SK-N-SH (cell line): ENCODE data around the gene PDE8A. TPM values are rescaled to one million over a fixed set of nuclear protein-coding genes. Genes with fewer than 3 reads are reported as not detected.

Experiments
- CTCF ChIA-PET: fragments of 300-600, 350-600 bp; formaldehyde crosslinking; extraction: SDS; loops from one replicate; lab custom pipeline; 2021; lab: Yijun Ruan, JAX
- POLR2A ChIA-PET: fragments of 350-600 bp; sonication (Branson Sonifier 250); formaldehyde crosslinking; extraction: SDS; loops from one replicate; lab custom pipeline; 2020; ENCODE audit warnings: antibody characterized with exemption, inconsistent platforms; lab: Yijun Ruan, JAX
- DNase-seq: peaks from one replicate; pipeline ENCODE4 v3.0.0; 2012
- H2AFZ ChIP-seq: fragments of 200-600 bp; sonication (generic); 2 replicates; pipeline ENCODE4 v1.8.1; 2016; ENCODE audit warnings: antibody characterized with exemption, mild to moderate bottlenecking, low read depth
- H3F3A ChIP-seq: fragments of 200-600 bp; sonication (generic); replicated peaks from 2 replicates; pipeline ENCODE3; 2016; ENCODE audit warnings: antibody characterized with exemption, mild to moderate bottlenecking; ENCODE audit not compliant: insufficient read depth
- H3K27ac ChIP-seq, 2 experiments: fragments of 200-500 bp in 1 of 2; fragments of 200-600 bp in 1 of 2; sonication (Bioruptor generic) in 1 of 2; sonication (generic), shearing (Covaris generic) in 1 of 2; 2 replicates each; pipeline versions ENCODE4 v1.5.1 to v1.6.1; 2014 to 2016; ENCODE audit warnings: low read depth in 2 of 2, inconsistent platforms in 1 of 2, low read length in 1 of 2, mild to moderate bottlenecking in 1 of 2, mixed read lengths in 1 of 2
- H3K27me3 ChIP-seq: fragments of 200-600 bp; sonication (generic), shearing (Covaris generic); 2 replicates; pipeline ENCODE4 v1.6.1; 2016; ENCODE audit warnings: mixed run types; ENCODE audit not compliant: insufficient read depth
- H3K36me3 ChIP-seq, 2 experiments: fragments of 200-500 bp in 1 of 2; fragments of 200-600 bp in 1 of 2; sonication (Bioruptor generic) in 1 of 2; sonication (generic) in 1 of 2; replicated peaks in 1 of 2; 2 replicates each; pipeline versions ENCODE3 to v1.5.1; 2014 to 2016; ENCODE audit warnings: low read length in 1 of 2, mild to moderate bottlenecking in 1 of 2; ENCODE audit not compliant: insufficient read depth in 2 of 2, control insufficient read depth in 1 of 2
- H3K4me1 ChIP-seq, 2 experiments: fragments of 200-500 bp in 1 of 2; fragments of 200-600 bp in 1 of 2; sonication (Bioruptor generic) in 1 of 2; sonication (generic), shearing (Covaris generic) in 1 of 2; 2 replicates each; pipeline versions ENCODE4 v1.5.1 to v1.6.1; 2014 to 2016; ENCODE audit warnings: low read depth in 1 of 2, low read length in 1 of 2, mixed run types in 1 of 2; ENCODE audit not compliant: insufficient read depth in 2 of 2, control insufficient read depth in 1 of 2
- H3K4me2 ChIP-seq: fragments of 200-600 bp; sonication (generic), shearing (Covaris generic); 2 replicates; pipeline ENCODE4 v1.6.1; 2017; ENCODE audit warnings: mixed run types
- H3K4me3 ChIP-seq, 2 experiments: fragments of 200-500 bp in 1 of 2; fragments of 200-600 bp in 1 of 2; sonication (Bioruptor generic) in 1 of 2; sonication (generic), shearing (Covaris generic) in 1 of 2; 2 replicates each; pipeline versions ENCODE4 v1.5.1 to v1.8.1; 2014 to 2016; ENCODE audit warnings: low read depth in 2 of 2, inconsistent platforms in 1 of 2, low read length in 1 of 2, mild to moderate bottlenecking in 1 of 2, mixed read lengths in 1 of 2, moderate library complexity in 1 of 2
- H3K79me2 ChIP-seq: fragments of 200-600 bp; sonication (generic); 2 replicates; pipeline ENCODE4 v1.8.1; 2017; ENCODE audit warnings: mild to moderate bottlenecking; ENCODE audit not compliant: insufficient read depth
- H3K9ac ChIP-seq: fragments of 200-600 bp; sonication (generic); 2 replicates; pipeline ENCODE4 v1.6.1; 2017; ENCODE audit warnings: mixed run types
- H3K9me2 ChIP-seq: fragments of 200-600 bp; sonication (generic); 2 replicates; pipeline ENCODE4 v1.6.1; 2017; ENCODE audit warnings: mixed run types
- H3K9me3 ChIP-seq: fragments of 200-600 bp; sonication (generic); 2 replicates; pipeline ENCODE4 v1.6.1; 2017; ENCODE audit warnings: mixed run types, mild to moderate bottlenecking, moderate library complexity
- H4K20me1 ChIP-seq: fragments of 200-600 bp; sonication (generic); 2 replicates; pipeline ENCODE4 v1.6.1; 2017; ENCODE audit warnings: mild to moderate bottlenecking, mixed run types; ENCODE audit not compliant: insufficient read depth
- CHD2 ChIP-seq: fragments of 150-350 bp; IDR thresholded peaks from 2 replicates; pipeline ENCODE4 v1.6.1; 2018; ENCODE audit warnings: low read length; ENCODE audit not compliant: partially characterized antibody
- CTCF ChIP-seq: fragments of 200-600 bp; sonication (generic); IDR thresholded peaks from 2 replicates; pipeline ENCODE4 v1.6.1; 2017; ENCODE audit warnings: antibody characterized with exemption, mild to moderate bottlenecking, moderate library complexity
- EP300 ChIP-seq, 2 experiments: IDR thresholded peaks; 2 replicates each; pipeline versions ENCODE4 v1.4.0 to v1.6.1; 2012; ENCODE audit warnings: borderline replicate concordance in 1 of 2, low read depth in 1 of 2, low read length in 1 of 2
- EZH2phosphoT487 ChIP-seq: fragments of 200-600 bp; sonication (generic); IDR thresholded peaks from 2 replicates; pipeline ENCODE4 v1.6.1; 2017; ENCODE audit warnings: low read depth, mixed run types, mild to moderate bottlenecking, antibody characterized with exemption, moderate library complexity, borderline replicate concordance
- FOSL2 ChIP-seq: IDR thresholded peaks from 2 replicates; pipeline ENCODE4 v1.4.0; 2012; ENCODE audit warnings: low read depth, mild to moderate bottlenecking, moderate library complexity, borderline replicate concordance
- FOXJ3 ChIP-seq: sonication (generic); formaldehyde crosslinking; IDR thresholded peaks from 2 replicates; pipeline ENCODE4 v1.5.1; 2020; ENCODE audit warnings: mild to moderate bottlenecking, missing genetic modification reagents
- FOXM1 ChIP-seq: IDR thresholded peaks from 2 replicates; pipeline ENCODE4 v1.4.0; 2012; ENCODE audit warnings: low read depth, mild to moderate bottlenecking
- GABPA ChIP-seq: IDR thresholded peaks from 2 replicates; pipeline ENCODE4 v1.4.0; 2012; ENCODE audit warnings: low read depth, mild to moderate bottlenecking
- GATA2 ChIP-seq: sonication (generic); formaldehyde crosslinking; IDR thresholded peaks from 2 replicates; pipeline ENCODE4 v1.5.0; 2020; ENCODE audit warnings: mild to moderate bottlenecking, missing genetic modification reagents
- JUND ChIP-seq: IDR thresholded peaks from 2 replicates; pipeline ENCODE4 v1.4.0; 2012
- MEF2A ChIP-seq: IDR thresholded peaks from 2 replicates; pipeline ENCODE4 v1.4.0; 2012; ENCODE audit warnings: low read depth, borderline replicate concordance
- MXI1 ChIP-seq: IDR thresholded peaks from 2 replicates; pipeline ENCODE4 v1.6.1; 2012; ENCODE audit warnings: mild to moderate bottlenecking, low read depth, low read length, improper control_type of control experiment
- NFIC ChIP-seq: IDR thresholded peaks from 2 replicates; pipeline ENCODE4 v1.4.0; 2012; ENCODE audit warnings: borderline replicate concordance
- NRF1 ChIP-seq: IDR thresholded peaks from 2 replicates; pipeline ENCODE4 v1.6.1; 2012; ENCODE audit warnings: low read depth, mild to moderate bottlenecking, low read length
- PBX3 ChIP-seq: IDR thresholded peaks from 2 replicates; pipeline ENCODE4; 2012
- RAD21 ChIP-seq: IDR thresholded peaks from 2 replicates; pipeline ENCODE4 v1.6.1; 2012; ENCODE audit warnings: mild to moderate bottlenecking, low read length
- RCOR1 ChIP-seq: fragments of 150-350 bp; IDR thresholded peaks from 2 replicates; pipeline ENCODE4 v1.6.1; 2017; ENCODE audit warnings: antibody characterized with exemption, low read length
- RXRA ChIP-seq: IDR thresholded peaks from 2 replicates; pipeline ENCODE4 v1.4.0; 2012; ENCODE audit warnings: low read depth, mild to moderate bottlenecking, borderline replicate concordance
- SMC3 ChIP-seq: IDR thresholded peaks from 2 replicates; pipeline ENCODE4 v1.6.1; 2012; ENCODE audit warnings: low read depth, low read length, improper control_type of control experiment
- TAF1 ChIP-seq: IDR thresholded peaks from 2 replicates; pipeline ENCODE4 v1.6.1; 2012; ENCODE audit warnings: low read depth, mild to moderate bottlenecking, low read length, moderate library complexity, borderline replicate concordance
- USF2 ChIP-seq: fragments of 150-350 bp; IDR thresholded peaks from 2 replicates; pipeline ENCODE4 v1.6.1; 2017; ENCODE audit warnings: antibody characterized with exemption, low read length, low read depth, borderline replicate concordance
- YY1 ChIP-seq: IDR thresholded peaks from 2 replicates; pipeline ENCODE4 v1.4.0; 2012; ENCODE audit warnings: low read depth, mild to moderate bottlenecking
- WGBS: methylation state at CpG from one replicate; pipeline ENCODE4 v1.1.6; 2017; ENCODE audit warnings: low lambda C conversion rate; 5-methylcytosine and 5-hydroxymethylcytosine counted together
- polyA plus RNA-seq, 3 experiments: library from polyadenylated mRNA; depleted of rRNA; stranded (reverse); fragments of >200 nt; gene quantifications; 2 replicates each; pipeline ENCODE4 v1.2.3, GENCODE V29; 2012
- TF ChIP-seq, protein P1 (sequence below): IDR thresholded peaks from 2 replicates; pipeline ENCODE4 v1.4.0; 2012; ENCODE audit warnings: low read depth

The PDE8A gene
- polyA plus RNA-seq, 1 of the 3 experiments (the other 2 are of a cell fraction), result 13.4 TPM

GRCh38 chr15:85141726-85142125, 160.1 kb downstream of the PDE8A start:
- no peak overlapping the region for H3K4me3 ChIP-seq
- ChIA-PET CTCF (interaction anchor here (1.0 to 1.1 kb wide), 2 partner anchors 10 to 27 kb away, joined by 4 read pairs; no protein-coding TSS in a partner anchor), POLR2A (no interaction called here)
- no peaks in the 10 kb centered on the region for H3K27me3 ChIP-seq
- H3K27ac ChIP-seq, result no peak overlapping the region
- H3F3A ChIP-seq, result peaks cover 12% of the 10 kb centered on the region
- peaks cover 8% of the 10 kb centered on the region in 2 experiments; a peak in 2 of 4 replicates for H3K4me1 ChIP-seq
- no peaks in the 10 kb centered on the region for H3K79me2 ChIP-seq
- TF ChIP-seq YY1 (no peak), FOXM1 (no peak), RXRA (no peak), RCOR1 (no peak), CTCF (no peak), USF2 (no peak), SMC3 (no peak), NFIC (no peak), TAF1 (no peak), EZH2phosphoT487 (no peak), JUND (no peak)
- TF ChIP-seq, protein P1, sequence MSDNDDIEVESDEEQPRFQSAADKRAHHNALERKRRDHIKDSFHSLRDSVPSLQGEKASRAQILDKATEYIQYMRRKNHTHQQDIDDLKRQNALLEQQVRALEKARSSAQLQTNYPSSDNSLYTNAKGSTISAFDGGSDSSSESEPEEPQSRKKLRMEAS, result no peak
- no peak overlapping the region for H2AFZ ChIP-seq
- no peak overlapping the region for H3K4me2 ChIP-seq
- H4K20me1 ChIP-seq, result no peaks in the 10 kb centered on the region
- no peak overlapping the region for H3K9ac ChIP-seq
- H3K36me3 ChIP-seq, result peaks cover 8 to 20% of the 10 kb centered on the region in 2 experiments
- no peaks in the 10 kb centered on the region for H3K9me3 ChIP-seq
- DNase-seq, result no peak
- no peaks in the 10 kb centered on the region for H3K9me2 ChIP-seq
- 93% methylated on average over 2 of the region's 2 CpGs for WGBS

- no peak overlapping the region; a peak in 1 of 4 replicates for H3K27ac ChIP-seq
- ChIA-PET CTCF (interaction anchor here (1.0 to 1.1 kb wide), 2 partner anchors 10 to 187 kb away, joined by 3 to 4 read pairs; no protein-coding TSS in a partner anchor), POLR2A (interaction anchor here (0.7 kb wide), 1 partner anchor 26 kb away, joined by 4 read pairs; no protein-coding TSS in a partner anchor)
- H3K36me3 ChIP-seq, result peaks cover 6 to 18% of the 10 kb centered on the region in 2 experiments
- H3K9ac ChIP-seq, result no peak overlapping the region
- peaks cover 12% of the 10 kb centered on the region for H3F3A ChIP-seq
- no peak overlapping the region for H2AFZ ChIP-seq
- no peak overlapping the region for H3K4me2 ChIP-seq
- no peaks in the 10 kb centered on the region for H3K79me2 ChIP-seq
- DNase-seq, result no peak
- H3K27me3 ChIP-seq, result no peaks in the 10 kb centered on the region
- H3K9me3 ChIP-seq, result no peaks in the 10 kb centered on the region
- H3K9me2 ChIP-seq, result no peaks in the 10 kb centered on the region
- peaks cover 2 to 8% of the 10 kb centered on the region in 2 experiments; a peak in 2 of 4 replicates for H3K4me1 ChIP-seq
- no peak overlapping the region for H3K4me3 ChIP-seq
- 11% methylated on average over 2 of the region's 2 CpGs for WGBS
- no peaks in the 10 kb centered on the region for H4K20me1 ChIP-seq
- TF ChIP-seq FOXJ3 (CRISPR knock-in tag) (no peak), RAD21 (no peak), GATA2 (no peak), EP300 (IDR thresholded peaks at IDR 0.05; ENCODE audit: borderline replicate concordance in 1 of 2, low read depth in 1 of 2, low read length in 1 of 2) (no peak), MEF2A (no peak), PBX3 (peak; percentile 93), RCOR1 (no peak), CHD2 (no peak), FOXM1 (no peak), GABPA (no peak), MXI1 (no peak), NRF1 (no peak), TAF1 (no peak), NFIC (peak; percentile 68), FOSL2 (peak; percentile 62; the same call in 1 of the 2 replicates)
- TF ChIP-seq, protein P1, result no peak
These were observed 160.7 kb downstream of the PDE8A start for GRCh38 chr15:85142312-85142711.
